Esophagus muscularis mucosa (tissue), 3 donors: ENCODE data around the gene PRRC2C.

Experiments used
- POLR2A ChIP-seq: fragments of 450-650 bp; IDR thresholded peaks from one replicate; pipeline ENCODE4 v1.6.1; 2017; ENCODE audit warnings: antibody characterized with exemption, moderate library complexity, mild to moderate bottlenecking, low read depth
- TF ChIP-seq, protein P1 (sequence below), 3 experiments: fragments of 200-600 bp in 2 of 3; fragments of 450-650 bp in 1 of 3; sonication (generic) in 2 of 3; IDR thresholded peaks; one replicate each; pipeline ENCODE4 v1.5.1; 2017 to 2019; ENCODE audit warnings: antibody characterized with exemption in 3 of 3, mild to moderate bottlenecking in 2 of 3, moderate library complexity in 1 of 3

DNA sequence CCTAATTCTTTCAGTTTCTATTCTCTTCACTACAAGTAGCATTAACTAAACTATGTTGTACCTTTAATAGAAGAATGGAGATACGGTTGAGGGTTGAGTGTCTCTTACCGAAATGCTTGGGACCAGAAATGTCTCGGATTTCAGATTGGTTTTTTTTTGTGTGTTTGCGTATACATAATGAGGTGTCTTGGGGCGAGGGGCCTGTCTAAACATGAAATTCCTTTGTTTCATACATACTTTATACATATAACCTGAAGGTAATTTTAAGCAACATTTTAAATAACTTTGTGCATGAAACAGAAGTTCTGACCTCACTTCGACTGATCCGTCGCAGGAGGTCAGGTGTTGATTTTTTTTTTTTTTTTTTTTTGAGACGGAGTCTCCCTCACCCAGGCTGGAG is 100.4 kb downstream of the PRRC2C start:
- no peak for TF ChIP-seq POLR2A
- TF ChIP-seq, protein P1, sequence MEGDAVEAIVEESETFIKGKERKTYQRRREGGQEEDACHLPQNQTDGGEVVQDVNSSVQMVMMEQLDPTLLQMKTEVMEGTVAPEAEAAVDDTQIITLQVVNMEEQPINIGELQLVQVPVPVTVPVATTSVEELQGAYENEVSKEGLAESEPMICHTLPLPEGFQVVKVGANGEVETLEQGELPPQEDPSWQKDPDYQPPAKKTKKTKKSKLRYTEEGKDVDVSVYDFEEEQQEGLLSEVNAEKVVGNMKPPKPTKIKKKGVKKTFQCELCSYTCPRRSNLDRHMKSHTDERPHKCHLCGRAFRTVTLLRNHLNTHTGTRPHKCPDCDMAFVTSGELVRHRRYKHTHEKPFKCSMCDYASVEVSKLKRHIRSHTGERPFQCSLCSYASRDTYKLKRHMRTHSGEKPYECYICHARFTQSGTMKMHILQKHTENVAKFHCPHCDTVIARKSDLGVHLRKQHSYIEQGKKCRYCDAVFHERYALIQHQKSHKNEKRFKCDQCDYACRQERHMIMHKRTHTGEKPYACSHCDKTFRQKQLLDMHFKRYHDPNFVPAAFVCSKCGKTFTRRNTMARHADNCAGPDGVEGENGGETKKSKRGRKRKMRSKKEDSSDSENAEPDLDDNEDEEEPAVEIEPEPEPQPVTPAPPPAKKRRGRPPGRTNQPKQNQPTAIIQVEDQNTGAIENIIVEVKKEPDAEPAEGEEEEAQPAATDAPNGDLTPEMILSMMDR (IDR thresholded peaks at IDR 0.05): no peak
